Body of pancreas (tissue), 4 donors: ENCODE results near the gene GALNT6.

Experiments
- POLR2A ChIP-seq, 3 donors: fragments of 450-650 bp; IDR thresholded peaks; one replicate each; pipeline ENCODE4 v1.6.1; 2016; ENCODE audit warnings: antibody characterized with exemption in 3 of 3, mild to moderate bottlenecking in 2 of 3
- TF ChIP-seq, protein P1 (sequence below), 7 experiments: fragments of 450-650 bp in 4 of 7; fragments of 200-600 bp in 3 of 7; sonication (generic) in 3 of 7; IDR thresholded peaks; one replicate each; pipeline ENCODE4 v1.5.1; 2016 to 2019; ENCODE audit warnings: antibody characterized with exemption in 7 of 7

DNA sequence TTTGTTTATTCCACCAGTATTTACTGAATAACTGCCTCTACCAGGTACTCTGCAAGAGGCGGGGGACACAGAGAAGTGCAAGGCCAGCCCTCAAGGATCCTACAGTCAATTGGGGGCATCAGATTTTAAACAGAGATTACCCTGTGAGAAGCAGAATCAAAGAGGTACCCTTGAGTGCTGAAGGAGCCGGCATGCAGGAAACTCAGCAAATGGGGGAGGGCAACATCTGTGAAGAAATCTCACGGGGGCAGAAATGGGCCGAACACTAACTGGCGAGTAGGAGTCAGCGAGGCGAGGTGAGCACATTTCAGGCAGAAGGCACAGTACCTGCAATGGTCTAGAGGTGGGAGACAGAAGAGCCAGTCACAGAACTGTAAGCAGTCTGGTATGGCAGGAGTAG lies 9.0 kb downstream of the GALNT6 start:
- TF ChIP-seq POLR2A (IDR thresholded peaks at IDR 0.05) = no peak
- TF ChIP-seq, protein P1, sequence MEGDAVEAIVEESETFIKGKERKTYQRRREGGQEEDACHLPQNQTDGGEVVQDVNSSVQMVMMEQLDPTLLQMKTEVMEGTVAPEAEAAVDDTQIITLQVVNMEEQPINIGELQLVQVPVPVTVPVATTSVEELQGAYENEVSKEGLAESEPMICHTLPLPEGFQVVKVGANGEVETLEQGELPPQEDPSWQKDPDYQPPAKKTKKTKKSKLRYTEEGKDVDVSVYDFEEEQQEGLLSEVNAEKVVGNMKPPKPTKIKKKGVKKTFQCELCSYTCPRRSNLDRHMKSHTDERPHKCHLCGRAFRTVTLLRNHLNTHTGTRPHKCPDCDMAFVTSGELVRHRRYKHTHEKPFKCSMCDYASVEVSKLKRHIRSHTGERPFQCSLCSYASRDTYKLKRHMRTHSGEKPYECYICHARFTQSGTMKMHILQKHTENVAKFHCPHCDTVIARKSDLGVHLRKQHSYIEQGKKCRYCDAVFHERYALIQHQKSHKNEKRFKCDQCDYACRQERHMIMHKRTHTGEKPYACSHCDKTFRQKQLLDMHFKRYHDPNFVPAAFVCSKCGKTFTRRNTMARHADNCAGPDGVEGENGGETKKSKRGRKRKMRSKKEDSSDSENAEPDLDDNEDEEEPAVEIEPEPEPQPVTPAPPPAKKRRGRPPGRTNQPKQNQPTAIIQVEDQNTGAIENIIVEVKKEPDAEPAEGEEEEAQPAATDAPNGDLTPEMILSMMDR (IDR thresholded peaks at IDR 0.05) = no peak
